ENCODE results near the gene ANKRD34C. TPM values are rescaled to one million over a fixed set of nuclear protein-coding genes. Genes with fewer than 3 reads are reported as not detected.
"Not testable (repeated sequence)": the region's sequence is repeated elsewhere in the genome, so short reads cannot be mapped to it uniquely, and the experiment has no call there.

The ANKRD34C gene
- total RNA-seq, 3 donors from 2014 or later (not counting 1 experiment from before 2014, with no cell fraction given), result not detected

DNA sequence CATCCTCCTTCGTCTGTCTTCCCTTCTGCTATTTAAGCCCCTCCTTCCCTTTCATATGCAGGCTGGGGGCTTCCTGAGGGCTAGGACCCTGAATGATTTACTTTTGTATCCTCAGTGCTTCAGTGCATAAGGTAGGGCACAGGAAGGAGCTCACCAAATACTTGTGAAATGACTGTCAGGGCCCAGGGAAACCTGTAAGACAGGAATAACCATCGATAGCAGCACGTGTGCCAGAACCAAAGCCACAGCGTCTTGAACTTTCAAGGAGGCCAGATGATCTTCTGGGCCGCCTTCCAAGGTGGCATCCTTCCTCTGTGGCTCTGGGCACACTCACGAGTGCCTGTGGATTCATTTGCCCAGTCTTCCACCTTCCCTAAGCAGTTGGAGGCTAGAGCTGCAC lies 32.3 kb downstream of the ANKRD34C start:
- ATAC-seq, result no peak
- no peak overlapping the region for H3K4me3 ChIP-seq (ENCODE audit: low read length)
- H3K36me3 ChIP-seq (ENCODE audit: control insufficient read depth, insufficient read depth, low read length), result peaks cover 49% of the 10 kb centered on the region
- Mint-ChIP-seq H3K9me3 (no peaks in the 10 kb centered on the region), H3K4me1 (peaks cover 70 to 80% of the 10 kb centered on the region in 2 donors), H3K27me3 (ENCODE audit: low read depth in 2 of 2) (no peaks in the 10 kb centered on the region), H3K36me3 (peaks cover 30% of the 10 kb centered on the region), H3K27ac (no peak overlapping the region), H3K4me3 (no peak overlapping the region)
- H3K4me1 ChIP-seq (ENCODE audit: control insufficient read depth, insufficient read depth, low read length), result peaks cover 29% of the 10 kb centered on the region
- intact Hi-C loops (cut with micrococcal nuclease), result no loop called here
- no peaks in the 10 kb centered on the region for H3K9me3 ChIP-seq (ENCODE audit: control insufficient read depth, insufficient read depth, low read length)
- WGBS (ENCODE audit: insufficient coverage), result 94% methylated on average over 6 of the region's 6 CpGs
- TF ChIP-seq, protein P1, sequence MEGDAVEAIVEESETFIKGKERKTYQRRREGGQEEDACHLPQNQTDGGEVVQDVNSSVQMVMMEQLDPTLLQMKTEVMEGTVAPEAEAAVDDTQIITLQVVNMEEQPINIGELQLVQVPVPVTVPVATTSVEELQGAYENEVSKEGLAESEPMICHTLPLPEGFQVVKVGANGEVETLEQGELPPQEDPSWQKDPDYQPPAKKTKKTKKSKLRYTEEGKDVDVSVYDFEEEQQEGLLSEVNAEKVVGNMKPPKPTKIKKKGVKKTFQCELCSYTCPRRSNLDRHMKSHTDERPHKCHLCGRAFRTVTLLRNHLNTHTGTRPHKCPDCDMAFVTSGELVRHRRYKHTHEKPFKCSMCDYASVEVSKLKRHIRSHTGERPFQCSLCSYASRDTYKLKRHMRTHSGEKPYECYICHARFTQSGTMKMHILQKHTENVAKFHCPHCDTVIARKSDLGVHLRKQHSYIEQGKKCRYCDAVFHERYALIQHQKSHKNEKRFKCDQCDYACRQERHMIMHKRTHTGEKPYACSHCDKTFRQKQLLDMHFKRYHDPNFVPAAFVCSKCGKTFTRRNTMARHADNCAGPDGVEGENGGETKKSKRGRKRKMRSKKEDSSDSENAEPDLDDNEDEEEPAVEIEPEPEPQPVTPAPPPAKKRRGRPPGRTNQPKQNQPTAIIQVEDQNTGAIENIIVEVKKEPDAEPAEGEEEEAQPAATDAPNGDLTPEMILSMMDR (IDR thresholded peaks at IDR 0.05), result no peak
- H3K27ac ChIP-seq (ENCODE audit: low read length), result no peak overlapping the region
- no peaks in the 10 kb centered on the region for H3K27me3 ChIP-seq (ENCODE audit: control insufficient read depth, insufficient read depth, low read length)
- DNase-seq, result no peak

- H3K4me3 ChIP-seq (ENCODE audit: low read length), result no peak overlapping the region
- TF ChIP-seq, protein P1 (IDR thresholded peaks at IDR 0.05), result no peak
- WGBS (ENCODE audit: insufficient coverage), result 87% methylated on average over 10 of the region's 10 CpGs
- no peak for DNase-seq
- H3K27me3 ChIP-seq (ENCODE audit: control insufficient read depth, insufficient read depth, low read length), result no peaks in the 10 kb centered on the region
- Mint-ChIP-seq H3K4me1 (peaks cover 69 to 84% of the 10 kb centered on the region in 2 donors), H3K36me3 (peaks cover 30% of the 10 kb centered on the region), H3K27ac (no peak overlapping the region), H3K9me3 (no peaks in the 10 kb centered on the region), H3K4me3 (no peak overlapping the region), H3K27me3 (ENCODE audit: low read depth in 2 of 2) (no peaks in the 10 kb centered on the region)
- peaks cover 49% of the 10 kb centered on the region for H3K36me3 ChIP-seq (ENCODE audit: control insufficient read depth, insufficient read depth, low read length)
- H3K9me3 ChIP-seq (ENCODE audit: control insufficient read depth, insufficient read depth, low read length), result no peaks in the 10 kb centered on the region
- no peak for ATAC-seq
- H3K27ac ChIP-seq (ENCODE audit: low read length), result no peak overlapping the region
- intact Hi-C loops (cut with micrococcal nuclease), result no loop called here
- H3K4me1 ChIP-seq (ENCODE audit: control insufficient read depth, insufficient read depth, low read length), result peaks cover 23% of the 10 kb centered on the region
Observed at GRCh38 chr15:79315623-79316328, 33.3 kb downstream of the ANKRD34C start.

DNA sequence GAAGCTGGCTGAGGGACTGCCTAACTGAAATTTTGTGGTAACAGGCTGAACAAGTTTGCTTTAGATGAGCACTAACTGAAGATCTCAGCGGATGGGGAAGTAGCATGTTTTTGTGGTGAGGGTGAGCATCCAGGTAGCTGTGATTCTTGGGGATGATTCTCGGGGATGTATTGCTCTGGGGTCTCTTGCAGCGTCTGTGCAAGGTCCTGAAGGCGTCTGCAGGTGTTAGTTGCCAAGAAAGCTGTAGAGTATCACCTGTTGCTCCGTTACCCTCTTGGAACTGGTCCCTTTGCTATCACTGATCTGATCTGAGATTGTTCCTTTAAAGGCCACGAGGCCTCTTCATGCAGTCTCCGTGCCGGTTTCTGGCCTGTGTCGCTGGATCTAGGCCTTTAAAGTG lies 34.3 kb downstream of the ANKRD34C start:
- H3K27ac Mint-ChIP-seq, result no peak overlapping the region
- Histone ChIP-seq H3K4me1 (ENCODE audit: control insufficient read depth, insufficient read depth, low read length) (peaks cover 16% of the 10 kb centered on the region), H3K36me3 (ENCODE audit: control insufficient read depth, insufficient read depth, low read length) (peaks cover 55% of the 10 kb centered on the region), H3K9me3 (ENCODE audit: control insufficient read depth, insufficient read depth, low read length) (no peaks in the 10 kb centered on the region), H3K27ac (ENCODE audit: low read length) (no peak overlapping the region), H3K27me3 (ENCODE audit: control insufficient read depth, insufficient read depth, low read length) (no peaks in the 10 kb centered on the region), H3K4me3 (ENCODE audit: low read length) (no peak overlapping the region)
- DNase-seq, result no peak
- intact Hi-C loops (cut with micrococcal nuclease), result no loop called here
- no peak overlapping the region for H3K4me3 Mint-ChIP-seq
- TF ChIP-seq, protein P1 (IDR thresholded peaks at IDR 0.05), result no peak
- no peak for ATAC-seq
- H3K36me3 Mint-ChIP-seq, result peaks cover 30% of the 10 kb centered on the region
- WGBS (ENCODE audit: insufficient coverage), result 94% methylated on average over 9 of the region's 9 CpGs
- H3K4me1 Mint-ChIP-seq, result peaks cover 70 to 82% of the 10 kb centered on the region in 2 donors
- no peaks in the 10 kb centered on the region for H3K9me3 Mint-ChIP-seq
- no peaks in the 10 kb centered on the region for H3K27me3 Mint-ChIP-seq (ENCODE audit: low read depth in 2 of 2)

DNA sequence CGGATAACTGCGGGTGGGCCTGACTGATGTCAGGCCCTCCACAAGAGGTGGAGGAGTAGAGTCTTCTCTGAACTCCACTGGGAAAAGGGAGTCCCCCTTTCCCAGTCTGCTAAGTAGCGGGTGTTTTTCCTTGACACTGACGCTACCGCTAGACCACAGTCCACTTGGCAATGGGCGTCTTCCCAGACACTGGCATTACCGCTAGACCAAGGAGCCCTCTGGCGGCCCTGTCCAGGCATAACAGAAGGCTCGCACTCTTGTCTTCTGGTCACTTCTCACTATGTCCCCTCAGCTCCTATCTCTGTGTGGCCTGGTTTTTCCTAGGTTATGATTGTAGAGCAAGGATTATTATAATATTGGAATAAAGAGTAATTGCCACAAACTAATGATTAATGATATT lies 37.5 kb downstream of the ANKRD34C start:
- H3K27me3 Mint-ChIP-seq (ENCODE audit: low read depth in 2 of 2); ATAC-seq; H3K9me3 ChIP-seq (ENCODE audit: control insufficient read depth, insufficient read depth, low read length); H3K27ac Mint-ChIP-seq; H3K27ac ChIP-seq (ENCODE audit: low read length); H3K9me3 Mint-ChIP-seq; H3K4me3 ChIP-seq (ENCODE audit: low read length); H3K27me3 ChIP-seq (ENCODE audit: control insufficient read depth, insufficient read depth, low read length); intact Hi-C loops (cut with micrococcal nuclease); H3K4me3 Mint-ChIP-seq; DNase-seq: not testable (repeated sequence)
- WGBS (ENCODE audit: insufficient coverage), result 96% methylated on average over 8 of the region's 9 CpGs
- Histone ChIP-seq H3K36me3 (ENCODE audit: control insufficient read depth, insufficient read depth, low read length) (peaks cover 57% of the 10 kb centered on the region), H3K4me1 (ENCODE audit: control insufficient read depth, insufficient read depth, low read length) (peaks cover 11% of the 10 kb centered on the region)
- Mint-ChIP-seq H3K4me1 (peaks cover 48 to 60% of the 10 kb centered on the region in 2 donors), H3K36me3 (peaks cover 23% of the 10 kb centered on the region)
